Ovary (tissue), 9 donors: ENCODE measurements around the gene PRSS2. TPM values are rescaled to one million over a fixed set of nuclear protein-coding genes. Genes with fewer than 3 reads are reported as not detected.
"Not testable (repeated sequence)": the region's sequence is repeated elsewhere in the genome, so short reads cannot be mapped to it uniquely, and the experiment has no call there.

Source experiments
- DNase-seq, 5 donors: peaks; one replicate each; pipeline ENCODE4 v3.0.0-alpha.2; 2019 to 2020
- H3K27ac ChIP-seq, 2 donors: fragments of 200-600 bp; one replicate each; pipeline versions ENCODE4 v1.5.1 to v1.8.0; 2019 to 2022
- H3K27me3 ChIP-seq: fragments of 200-600 bp; one replicate; pipeline ENCODE4 v1.8.0; 2022
- H3K36me3 ChIP-seq: fragments of 200-600 bp; sonication (generic); one replicate; pipeline ENCODE4 v1.5.1; 2019
- H3K4me1 ChIP-seq: one replicate; pipeline ENCODE4 v1.8.1; 2013; ENCODE audit warnings: mild to moderate bottlenecking, moderate library complexity; ENCODE audit not compliant: insufficient read depth
- H3K4me3 ChIP-seq: fragments of 200-600 bp; sonication (generic); one replicate; pipeline ENCODE4 v1.5.1; 2017
- H3K9me3 ChIP-seq, 2 donors: fragments of 200-600 bp in 1 of 2; sonication (generic) in 1 of 2; one replicate each; pipeline versions ENCODE4 v1.5.1 to v1.8.1; 2013 to 2019; ENCODE audit warnings: mild to moderate bottlenecking in 1 of 2, moderate library complexity in 1 of 2
- EP300 ChIP-seq: sonication (generic); formaldehyde crosslinking; IDR thresholded peaks from one replicate; pipeline ENCODE4 v1.6.1; 2017; ENCODE audit warnings: antibody characterized with exemption
- POLR2A ChIP-seq: fragments of 450-650 bp; IDR thresholded peaks from one replicate; pipeline ENCODE4 v1.6.1; 2017; ENCODE audit warnings: antibody characterized with exemption, mild to moderate bottlenecking, moderate library complexity
- WGBS, 3 donors: extraction: QIAGEN DNeasy Blood & Tissue Kit in 1 of 3; methylation state at CpG; one replicate each; pipeline versions ENCODE4 v1.1.5 to v1.1.7; 2013 to 2017; 5-methylcytosine and 5-hydroxymethylcytosine counted together
- intact Hi-C, 4 donors: fragments of 100-400 bp; cut with DNase I; formaldehyde crosslinking; loops; one replicate each; pipeline versions ENCODE4 v1.11.0 to v1.15.1; 2022 to 2023
- polyA plus RNA-seq, 2 donors: library from polyadenylated mRNA; stranded (reverse); fragments of 200-250 nt in 1 of 2; fragments of 350-450 nt in 1 of 2; fragmentation: Illumina TruSeq in 1 of 2; extraction: RNeasy Lipid Tissue Mini Kit (QIAGEN cat#74804) in 1 of 2; gene quantifications; one replicate each; pipeline ENCODE4 v1.2.3, GENCODE V29; 2013 to 2014
- total RNA-seq, 7 donors: library from RNA; depleted of rRNA in 2 of 7; stranded (reverse); fragments of >200 nt in 2 of 7; fragmentation: NEBNext Ultra II Directional in 3 of 7; extraction: Animal tissue kit (Norgen Biotek cat#: 25700) in 3 of 7; gene quantifications; one replicate each; pipeline versions ENCODE4 v1.1.0 to v1.2.4, GENCODE V29; 2016 to 2023
- TF ChIP-seq, protein P1 (sequence below), 3 donors: fragments of 450-650 bp in 2 of 3; fragments of 200-600 bp in 1 of 3; IDR thresholded peaks; one replicate each; pipeline versions ENCODE4 v1.5.1 to v1.8.0; 2016 to 2022; ENCODE audit warnings: antibody characterized with exemption in 3 of 3, mild to moderate bottlenecking in 1 of 3
- donor health status: DM: no; HTN: no; CAD: no; lungs with moderate emphysema.
- donor health status: DM: no; HTN: no; CAD: no.
- donor health status: Bipolar disorder and iron deficiency.
- donor health status: DM: yes; HTN: yes; CAD: no.
- donor health status: DM: no; HTN: no; CAD: no.
- donor health status: DM: yes; HTN: yes; CAD: no.

Gene PRSS2
- total and polyA plus RNA-seq, 9 donors, result 1.4 to 90.0 (median 4.3) TPM; not detected in 3

GRCh38 chr7:142776206-142776844 is 5.6 kb downstream of the PRSS2 start:
- 51 to 68% (median 66%) methylated on average over 9 of the region's 9 CpGs for WGBS, 3 donors
- intact Hi-C loops, result no loop called here
- no peaks in the 10 kb centered on the region for H3K27me3 ChIP-seq
- TF ChIP-seq EP300, result no peak
- no peak for TF ChIP-seq POLR2A
- TF ChIP-seq, protein P1, sequence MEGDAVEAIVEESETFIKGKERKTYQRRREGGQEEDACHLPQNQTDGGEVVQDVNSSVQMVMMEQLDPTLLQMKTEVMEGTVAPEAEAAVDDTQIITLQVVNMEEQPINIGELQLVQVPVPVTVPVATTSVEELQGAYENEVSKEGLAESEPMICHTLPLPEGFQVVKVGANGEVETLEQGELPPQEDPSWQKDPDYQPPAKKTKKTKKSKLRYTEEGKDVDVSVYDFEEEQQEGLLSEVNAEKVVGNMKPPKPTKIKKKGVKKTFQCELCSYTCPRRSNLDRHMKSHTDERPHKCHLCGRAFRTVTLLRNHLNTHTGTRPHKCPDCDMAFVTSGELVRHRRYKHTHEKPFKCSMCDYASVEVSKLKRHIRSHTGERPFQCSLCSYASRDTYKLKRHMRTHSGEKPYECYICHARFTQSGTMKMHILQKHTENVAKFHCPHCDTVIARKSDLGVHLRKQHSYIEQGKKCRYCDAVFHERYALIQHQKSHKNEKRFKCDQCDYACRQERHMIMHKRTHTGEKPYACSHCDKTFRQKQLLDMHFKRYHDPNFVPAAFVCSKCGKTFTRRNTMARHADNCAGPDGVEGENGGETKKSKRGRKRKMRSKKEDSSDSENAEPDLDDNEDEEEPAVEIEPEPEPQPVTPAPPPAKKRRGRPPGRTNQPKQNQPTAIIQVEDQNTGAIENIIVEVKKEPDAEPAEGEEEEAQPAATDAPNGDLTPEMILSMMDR (IDR thresholded peaks at IDR 0.05), result no peak
- no peaks in the 10 kb centered on the region for H3K4me1 ChIP-seq
- no peak overlapping the region for H3K27ac ChIP-seq
- no peaks in the 10 kb centered on the region for H3K36me3 ChIP-seq
- H3K4me3 ChIP-seq, result no peak overlapping the region
- H3K9me3 ChIP-seq, result no peaks in the 10 kb centered on the region
- DNase-seq, result no peak

GRCh38 chr7:142776845-142777225 is 6.1 kb downstream of the PRSS2 start:
- DNase-seq, H3K27ac ChIP-seq, H3K4me3 ChIP-seq, intact Hi-C loops, H3K4me1 ChIP-seq, H3K27me3 ChIP-seq, H3K9me3 ChIP-seq, H3K36me3 ChIP-seq: not testable (repeated sequence)
- 87 to 92% (median 89%) methylated on average over 2 of the region's 2 CpGs for WGBS, 3 donors

DNA sequence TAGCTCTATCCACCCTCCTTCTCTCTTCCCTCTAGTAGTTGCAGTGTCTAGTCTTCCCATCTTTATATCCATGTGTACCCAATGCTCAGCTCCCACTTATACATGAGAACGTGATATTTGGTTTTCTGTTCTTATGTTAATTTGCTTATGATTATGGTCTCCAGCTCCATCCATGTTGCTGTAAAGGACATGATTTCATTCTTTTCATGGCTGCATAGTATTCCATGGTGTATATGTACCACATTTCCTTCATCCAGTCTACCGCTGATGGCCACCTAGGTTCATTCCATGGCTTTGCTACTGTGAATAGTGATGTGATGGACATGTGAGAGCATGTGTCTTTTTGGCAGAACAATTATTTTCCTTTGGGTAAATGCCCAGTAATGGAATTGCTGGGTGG is 6.5 kb downstream of the PRSS2 start:
- Histone ChIP-seq H3K4me1 (no peaks in the 10 kb centered on the region), H3K36me3 (no peaks in the 10 kb centered on the region), H3K4me3 (no peak overlapping the region), H3K27me3 (no peaks in the 10 kb centered on the region), H3K9me3 (no peaks in the 10 kb centered on the region), H3K27ac (no peak overlapping the region)
- 93 to 97% (median 95%) methylated on average over 2 of the region's 2 CpGs for WGBS, 3 donors
- intact Hi-C loops, result no loop called here
- no peak for DNase-seq
- no peak for TF ChIP-seq EP300
- TF ChIP-seq, protein P1 (IDR thresholded peaks at IDR 0.05), result no peak
- no peak for TF ChIP-seq POLR2A

- no peaks in the 10 kb centered on the region for H3K27me3 ChIP-seq
- no peaks in the 10 kb centered on the region for H3K4me1 ChIP-seq
- 5 to 8% (median 8%) methylated on average over 32 of the region's 32 CpGs for WGBS, 3 donors
- TF ChIP-seq, protein P1 (IDR thresholded peaks at IDR 0.05), result peak in 2 of 3 donors; percentile 80 to 93
- no peak for TF ChIP-seq POLR2A
- H3K36me3 ChIP-seq, result no peaks in the 10 kb centered on the region
- DNase-seq, result peak; percentile 72 to 90 (median 87)
- no peak overlapping the region for H3K4me3 ChIP-seq
- no peak overlapping the region for H3K27ac ChIP-seq
- H3K9me3 ChIP-seq, result no peaks in the 10 kb centered on the region
- intact Hi-C loops, result loop anchor here in 2 of 4 donors (10.0 kb wide), 2 partner anchors 118 to 148 kb away; no protein-coding TSS in a partner anchor
Observed at GRCh38 chr7:142782922-142783900, 12.4 kb downstream of the PRSS2 start.
